ENCODE measurements around the gene CALM3. TPM values are rescaled to one million over a fixed set of nuclear protein-coding genes. Genes with fewer than 3 reads are reported as not detected.

The CALM3 gene
- polyA plus RNA-seq, 1 donor from 2014 or later: 630 TPM

DNA sequence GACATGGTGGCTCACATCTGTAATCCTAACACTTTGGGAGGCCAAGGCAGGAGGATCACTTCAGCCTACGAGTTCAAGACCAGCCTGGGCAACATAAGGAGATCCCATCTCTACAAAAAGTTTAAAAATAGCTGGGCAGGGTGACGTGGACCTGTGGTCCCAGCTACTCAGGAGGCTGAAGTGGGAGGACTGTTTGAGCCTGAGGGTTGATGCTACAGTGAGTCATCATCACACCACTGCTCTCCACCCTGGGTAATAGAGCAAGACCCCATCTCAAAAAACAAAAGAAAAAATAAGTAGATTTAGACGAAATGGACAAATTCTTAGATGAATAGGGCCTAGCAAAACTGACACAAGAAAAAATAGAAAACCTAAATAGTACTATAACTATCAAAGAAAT, 45.3 kb downstream of the CALM3 start:
- no peak overlapping the region for H3K4me2 ChIP-seq (ENCODE audit: low read length)
- H3K9ac ChIP-seq (ENCODE audit: low read length): no peak overlapping the region
- no peak overlapping the region for H3K27ac ChIP-seq (ENCODE audit: low read length)
- TF ChIP-seq, protein P1, sequence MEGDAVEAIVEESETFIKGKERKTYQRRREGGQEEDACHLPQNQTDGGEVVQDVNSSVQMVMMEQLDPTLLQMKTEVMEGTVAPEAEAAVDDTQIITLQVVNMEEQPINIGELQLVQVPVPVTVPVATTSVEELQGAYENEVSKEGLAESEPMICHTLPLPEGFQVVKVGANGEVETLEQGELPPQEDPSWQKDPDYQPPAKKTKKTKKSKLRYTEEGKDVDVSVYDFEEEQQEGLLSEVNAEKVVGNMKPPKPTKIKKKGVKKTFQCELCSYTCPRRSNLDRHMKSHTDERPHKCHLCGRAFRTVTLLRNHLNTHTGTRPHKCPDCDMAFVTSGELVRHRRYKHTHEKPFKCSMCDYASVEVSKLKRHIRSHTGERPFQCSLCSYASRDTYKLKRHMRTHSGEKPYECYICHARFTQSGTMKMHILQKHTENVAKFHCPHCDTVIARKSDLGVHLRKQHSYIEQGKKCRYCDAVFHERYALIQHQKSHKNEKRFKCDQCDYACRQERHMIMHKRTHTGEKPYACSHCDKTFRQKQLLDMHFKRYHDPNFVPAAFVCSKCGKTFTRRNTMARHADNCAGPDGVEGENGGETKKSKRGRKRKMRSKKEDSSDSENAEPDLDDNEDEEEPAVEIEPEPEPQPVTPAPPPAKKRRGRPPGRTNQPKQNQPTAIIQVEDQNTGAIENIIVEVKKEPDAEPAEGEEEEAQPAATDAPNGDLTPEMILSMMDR (IDR thresholded peaks at IDR 0.05; ENCODE audit: poor library complexity, severe bottlenecking): no peak
- TF ChIP-seq EP300 (conservative IDR thresholded peaks at IDR 0.05; ENCODE audit: poor library complexity, severe bottlenecking): no peak
- no peak for TF ChIP-seq EZH2 (IDR thresholded peaks at IDR 0.05; ENCODE audit: borderline replicate concordance, insufficient read depth, low read length, poor library complexity, severe bottlenecking)
- TF ChIP-seq, protein P2, sequence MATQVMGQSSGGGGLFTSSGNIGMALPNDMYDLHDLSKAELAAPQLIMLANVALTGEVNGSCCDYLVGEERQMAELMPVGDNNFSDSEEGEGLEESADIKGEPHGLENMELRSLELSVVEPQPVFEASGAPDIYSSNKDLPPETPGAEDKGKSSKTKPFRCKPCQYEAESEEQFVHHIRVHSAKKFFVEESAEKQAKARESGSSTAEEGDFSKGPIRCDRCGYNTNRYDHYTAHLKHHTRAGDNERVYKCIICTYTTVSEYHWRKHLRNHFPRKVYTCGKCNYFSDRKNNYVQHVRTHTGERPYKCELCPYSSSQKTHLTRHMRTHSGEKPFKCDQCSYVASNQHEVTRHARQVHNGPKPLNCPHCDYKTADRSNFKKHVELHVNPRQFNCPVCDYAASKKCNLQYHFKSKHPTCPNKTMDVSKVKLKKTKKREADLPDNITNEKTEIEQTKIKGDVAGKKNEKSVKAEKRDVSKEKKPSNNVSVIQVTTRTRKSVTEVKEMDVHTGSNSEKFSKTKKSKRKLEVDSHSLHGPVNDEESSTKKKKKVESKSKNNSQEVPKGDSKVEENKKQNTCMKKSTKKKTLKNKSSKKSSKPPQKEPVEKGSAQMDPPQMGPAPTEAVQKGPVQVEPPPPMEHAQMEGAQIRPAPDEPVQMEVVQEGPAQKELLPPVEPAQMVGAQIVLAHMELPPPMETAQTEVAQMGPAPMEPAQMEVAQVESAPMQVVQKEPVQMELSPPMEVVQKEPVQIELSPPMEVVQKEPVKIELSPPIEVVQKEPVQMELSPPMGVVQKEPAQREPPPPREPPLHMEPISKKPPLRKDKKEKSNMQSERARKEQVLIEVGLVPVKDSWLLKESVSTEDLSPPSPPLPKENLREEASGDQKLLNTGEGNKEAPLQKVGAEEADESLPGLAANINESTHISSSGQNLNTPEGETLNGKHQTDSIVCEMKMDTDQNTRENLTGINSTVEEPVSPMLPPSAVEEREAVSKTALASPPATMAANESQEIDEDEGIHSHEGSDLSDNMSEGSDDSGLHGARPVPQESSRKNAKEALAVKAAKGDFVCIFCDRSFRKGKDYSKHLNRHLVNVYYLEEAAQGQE (IDR thresholded peaks at IDR 0.05; ENCODE audit: borderline replicate concordance): no peak
- no peak for TF ChIP-seq RAD21 (conservative IDR thresholded peaks at IDR 0.05)
- no peak for TF ChIP-seq POLR2AphosphoS5 (IDR thresholded peaks at IDR 0.05)
- no peak for TF ChIP-seq SMC3 (conservative IDR thresholded peaks at IDR 0.05; ENCODE audit: poor library complexity)
- no peak for TF ChIP-seq MXI1 (conservative IDR thresholded peaks at IDR 0.05; ENCODE audit: poor library complexity, severe bottlenecking)
- TF ChIP-seq TAF1 (IDR thresholded peaks at IDR 0.05; ENCODE audit: low read depth): no peak
- H3K9me2 ChIP-seq (ENCODE audit: insufficient read depth, low read length): no peaks in the 10 kb centered on the region
- no peaks in the 10 kb centered on the region for H3K36me3 ChIP-seq (ENCODE audit: insufficient read depth, low read length)
- no peaks in the 10 kb centered on the region for H3K9me3 ChIP-seq (ENCODE audit: low read length)
- H3K27me3 ChIP-seq (ENCODE audit: insufficient read depth, low read depth, low read length): peaks cover 19% of the 10 kb centered on the region
- H3F3A ChIP-seq (ENCODE audit: insufficient read depth, low read length, poor library complexity, severe bottlenecking): no peaks in the 10 kb centered on the region
- H3K79me2 ChIP-seq (replicated peaks; ENCODE audit: insufficient read depth, low read length): no peaks in the 10 kb centered on the region
- H2AFZ ChIP-seq (ENCODE audit: low read depth, low read length): no peak overlapping the region
- H3K4me3 ChIP-seq (ENCODE audit: low read length): no peak overlapping the region
- no peaks in the 10 kb centered on the region for H4K20me1 ChIP-seq (ENCODE audit: insufficient read depth)

DNA sequence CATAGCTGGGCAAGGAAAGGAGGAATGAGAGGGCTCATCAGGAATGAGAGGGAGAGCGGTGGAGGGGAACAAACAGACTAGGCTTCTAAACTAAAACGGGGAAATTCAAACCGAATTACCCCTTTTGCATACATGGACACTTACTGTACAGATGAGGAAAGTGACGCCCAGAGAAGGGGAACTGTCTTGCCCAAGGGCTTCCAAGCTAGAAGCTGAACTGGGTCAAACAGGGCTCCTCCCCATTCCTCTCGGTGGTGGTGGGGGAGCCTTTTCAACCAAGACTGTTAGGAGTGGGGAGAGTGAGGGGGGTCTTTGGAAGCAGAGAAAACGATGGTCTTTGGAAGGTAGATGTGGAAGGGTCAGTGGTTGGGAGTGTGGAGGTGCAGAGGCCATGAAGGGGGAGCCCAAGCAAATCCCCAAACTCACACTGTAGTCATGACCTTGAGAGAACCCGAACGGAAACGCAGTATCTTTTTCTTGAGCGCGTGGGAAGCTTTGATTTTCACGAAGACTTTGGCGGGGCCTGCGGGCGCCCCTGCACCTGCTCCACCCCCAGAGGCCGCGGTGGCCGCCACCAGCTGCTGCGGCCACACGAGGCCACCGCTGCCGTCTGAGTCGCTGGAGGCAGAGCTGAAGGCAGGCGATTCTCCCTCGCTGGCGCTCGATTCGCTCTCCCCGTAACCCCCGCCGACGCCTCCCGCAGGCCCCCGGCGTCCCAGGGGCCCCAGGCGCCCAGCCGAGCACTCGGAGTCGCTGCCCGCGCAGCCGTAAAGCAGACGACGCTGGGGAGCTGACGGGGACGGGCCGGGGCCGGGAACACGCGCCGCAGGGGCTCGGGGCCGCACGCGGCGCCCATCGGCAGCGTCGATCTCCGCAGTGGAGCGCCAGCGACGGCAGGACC, 47.2 kb downstream of the CALM3 start:
- peaks cover 14% of the 10 kb centered on the region for H3K27me3 ChIP-seq (ENCODE audit: insufficient read depth, low read depth, low read length)

More for the DNA sequence above, 47.2 kb downstream of the CALM3 start:
- no peaks in the 10 kb centered on the region for H3K36me3 ChIP-seq (ENCODE audit: insufficient read depth, low read length)
- no peak overlapping the region for H3K9ac ChIP-seq (ENCODE audit: low read length)
- H3K4me3 ChIP-seq (ENCODE audit: low read length): no peak overlapping the region
- no peak overlapping the region for H3K27ac ChIP-seq (ENCODE audit: low read length)
- no peak overlapping the region for H3K4me2 ChIP-seq (ENCODE audit: low read length)
- H3F3A ChIP-seq (ENCODE audit: insufficient read depth, low read length, poor library complexity, severe bottlenecking): no peaks in the 10 kb centered on the region
- H3K9me3 ChIP-seq (ENCODE audit: low read length): no peaks in the 10 kb centered on the region
- no peaks in the 10 kb centered on the region for H4K20me1 ChIP-seq (ENCODE audit: insufficient read depth)
- H3K79me2 ChIP-seq (replicated peaks; ENCODE audit: insufficient read depth, low read length): no peaks in the 10 kb centered on the region
- no peaks in the 10 kb centered on the region for H3K9me2 ChIP-seq (ENCODE audit: insufficient read depth, low read length)
- TF ChIP-seq, protein P2 (IDR thresholded peaks at IDR 0.05; ENCODE audit: borderline replicate concordance): no peak
- no peak for TF ChIP-seq EP300 (conservative IDR thresholded peaks at IDR 0.05; ENCODE audit: poor library complexity, severe bottlenecking)
- no peak for TF ChIP-seq EZH2 (IDR thresholded peaks at IDR 0.05; ENCODE audit: borderline replicate concordance, insufficient read depth, low read length, poor library complexity, severe bottlenecking)
- TF ChIP-seq SMC3 (conservative IDR thresholded peaks at IDR 0.05; ENCODE audit: poor library complexity): no peak
- TF ChIP-seq, protein P1 (IDR thresholded peaks at IDR 0.05; ENCODE audit: poor library complexity, severe bottlenecking): no peak
- no peak for TF ChIP-seq RAD21 (conservative IDR thresholded peaks at IDR 0.05)
- TF ChIP-seq POLR2AphosphoS5 (IDR thresholded peaks at IDR 0.05): peak; percentile 6
- no peak for TF ChIP-seq TAF1 (IDR thresholded peaks at IDR 0.05; ENCODE audit: low read depth)
- no peak for TF ChIP-seq MXI1 (conservative IDR thresholded peaks at IDR 0.05; ENCODE audit: poor library complexity, severe bottlenecking)
- H2AFZ ChIP-seq (ENCODE audit: low read depth, low read length): no peak overlapping the region
